Osteocyte (in vitro differentiated cells): Measurements from ENCODE around the gene MKNK1. TPM values are rescaled to one million over a fixed set of nuclear protein-coding genes. Genes with fewer than 3 reads are reported as not detected.

Experiments used
- DNase-seq: peaks from one replicate; pipeline ENCODE4 v3.0.0; 2021; ENCODE audit warnings: mixed read lengths; ENCODE audit not compliant: unreplicated experiment; ENCODE audit errors: extremely low spot score
- H3K27ac Mint-ChIP-seq: one replicate; pipeline ENCODE4 v1.8.0; 2021; ENCODE audit warnings: mild to moderate bottlenecking, mixed read lengths; ENCODE audit not compliant: unreplicated experiment
- H3K27me3 Mint-ChIP-seq: one replicate; pipeline ENCODE4 v1.8.0; 2021; ENCODE audit warnings: mixed read lengths; ENCODE audit not compliant: unreplicated experiment
- H3K36me3 Mint-ChIP-seq: one replicate; pipeline ENCODE4 v1.8.0; 2021; ENCODE audit warnings: mixed read lengths; ENCODE audit not compliant: unreplicated experiment
- H3K4me1 Mint-ChIP-seq: one replicate; pipeline ENCODE4 v1.8.0; 2021; ENCODE audit warnings: mixed read lengths; ENCODE audit not compliant: unreplicated experiment
- H3K4me3 Mint-ChIP-seq: one replicate; pipeline ENCODE4 v1.8.0; 2021; ENCODE audit warnings: mild to moderate bottlenecking, moderate library complexity, mixed read lengths; ENCODE audit not compliant: unreplicated experiment
- H3K9me3 Mint-ChIP-seq: one replicate; pipeline ENCODE4 v1.8.0; 2021; ENCODE audit warnings: mixed read lengths; ENCODE audit not compliant: unreplicated experiment
- total RNA-seq: library from RNA; stranded (reverse); gene quantifications from 2 replicates; pipeline ENCODE4 v1.2.1, GENCODE V29; 2021
- TF ChIP-seq, protein P1 (sequence below): fragments of 200-600 bp; sonication (generic); IDR thresholded peaks from 2 replicates; pipeline ENCODE4 v1.5.0; 2021; ENCODE audit warnings: antibody characterized with exemption, mild to moderate bottlenecking, moderate library complexity

MKNK1 gene
- total RNA-seq, 1 donor from 2014 or later = 32.5 TPM

- Mint-ChIP-seq H3K4me3 (no peak overlapping the region), H3K9me3 (peaks cover 5% of the 10 kb centered on the region), H3K36me3 (peaks cover 3% of the 10 kb centered on the region), H3K4me1 (peaks cover 2% of the 10 kb centered on the region), H3K27me3 (peaks cover 53% of the 10 kb centered on the region), H3K27ac (no peak overlapping the region)
- no peak for DNase-seq
- TF ChIP-seq, protein P1, sequence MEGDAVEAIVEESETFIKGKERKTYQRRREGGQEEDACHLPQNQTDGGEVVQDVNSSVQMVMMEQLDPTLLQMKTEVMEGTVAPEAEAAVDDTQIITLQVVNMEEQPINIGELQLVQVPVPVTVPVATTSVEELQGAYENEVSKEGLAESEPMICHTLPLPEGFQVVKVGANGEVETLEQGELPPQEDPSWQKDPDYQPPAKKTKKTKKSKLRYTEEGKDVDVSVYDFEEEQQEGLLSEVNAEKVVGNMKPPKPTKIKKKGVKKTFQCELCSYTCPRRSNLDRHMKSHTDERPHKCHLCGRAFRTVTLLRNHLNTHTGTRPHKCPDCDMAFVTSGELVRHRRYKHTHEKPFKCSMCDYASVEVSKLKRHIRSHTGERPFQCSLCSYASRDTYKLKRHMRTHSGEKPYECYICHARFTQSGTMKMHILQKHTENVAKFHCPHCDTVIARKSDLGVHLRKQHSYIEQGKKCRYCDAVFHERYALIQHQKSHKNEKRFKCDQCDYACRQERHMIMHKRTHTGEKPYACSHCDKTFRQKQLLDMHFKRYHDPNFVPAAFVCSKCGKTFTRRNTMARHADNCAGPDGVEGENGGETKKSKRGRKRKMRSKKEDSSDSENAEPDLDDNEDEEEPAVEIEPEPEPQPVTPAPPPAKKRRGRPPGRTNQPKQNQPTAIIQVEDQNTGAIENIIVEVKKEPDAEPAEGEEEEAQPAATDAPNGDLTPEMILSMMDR = no peak
These were observed 65.9 kb downstream of the MKNK1 start for GRCh38 chr1:46538147-46538546.

DNA sequence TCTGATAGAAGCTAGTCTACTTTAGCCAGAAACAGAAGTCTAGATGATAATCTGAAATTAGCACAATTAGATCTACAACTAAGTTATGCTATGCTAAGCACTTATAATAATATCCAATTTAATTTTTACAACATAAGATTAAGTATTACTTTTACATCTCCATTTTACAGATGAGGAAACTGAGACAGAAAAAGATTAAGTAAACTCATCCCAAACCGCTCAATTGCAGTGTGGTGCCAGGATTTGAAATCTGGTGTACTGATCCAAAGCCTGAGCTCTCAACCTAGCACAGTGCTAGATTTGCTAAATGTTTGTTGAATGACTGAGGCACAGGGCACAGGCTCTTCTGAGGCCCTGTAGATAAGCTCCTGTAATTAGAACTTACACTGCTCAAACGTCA is 66.4 kb downstream of the MKNK1 start:
- peaks cover 49% of the 10 kb centered on the region for H3K27me3 Mint-ChIP-seq
- H3K4me1 Mint-ChIP-seq = peaks cover 2% of the 10 kb centered on the region
- no peak for DNase-seq

DNA sequence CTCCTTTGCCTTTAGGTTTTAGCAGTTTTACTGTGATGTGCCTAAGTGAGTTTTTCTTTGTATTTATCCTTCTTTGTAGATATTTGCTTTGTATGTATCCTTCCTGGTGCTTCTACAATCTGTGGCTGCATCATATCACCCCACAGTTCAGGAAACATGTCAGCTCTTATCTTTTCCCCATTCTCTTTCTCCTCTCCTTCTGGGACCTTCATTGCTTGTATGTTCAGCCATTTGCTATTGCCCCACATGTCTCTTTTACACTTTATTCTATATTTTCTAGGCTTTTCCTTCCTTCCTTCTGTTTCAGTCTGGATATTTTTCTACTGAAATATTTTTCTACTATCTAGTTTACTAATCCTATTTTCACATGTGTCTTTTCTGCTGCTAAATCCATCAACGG is 67.5 kb downstream of the MKNK1 start:
- Mint-ChIP-seq H3K36me3 (peaks cover 3% of the 10 kb centered on the region), H3K27me3 (peaks cover 43% of the 10 kb centered on the region), H3K4me1 (peaks cover 2% of the 10 kb centered on the region), H3K4me3 (no peak overlapping the region), H3K27ac (no peak overlapping the region), H3K9me3 (peaks cover 5% of the 10 kb centered on the region)
- DNase-seq = no peak
- TF ChIP-seq, protein P1 = no peak

More for the DNA sequence above, 66.4 kb downstream of the MKNK1 start:
- H3K36me3 Mint-ChIP-seq = peaks cover 3% of the 10 kb centered on the region
- TF ChIP-seq, protein P1 = no peak
- H3K27ac Mint-ChIP-seq = no peak overlapping the region
- no peak overlapping the region for H3K4me3 Mint-ChIP-seq
- peaks cover 5% of the 10 kb centered on the region for H3K9me3 Mint-ChIP-seq

DNA sequence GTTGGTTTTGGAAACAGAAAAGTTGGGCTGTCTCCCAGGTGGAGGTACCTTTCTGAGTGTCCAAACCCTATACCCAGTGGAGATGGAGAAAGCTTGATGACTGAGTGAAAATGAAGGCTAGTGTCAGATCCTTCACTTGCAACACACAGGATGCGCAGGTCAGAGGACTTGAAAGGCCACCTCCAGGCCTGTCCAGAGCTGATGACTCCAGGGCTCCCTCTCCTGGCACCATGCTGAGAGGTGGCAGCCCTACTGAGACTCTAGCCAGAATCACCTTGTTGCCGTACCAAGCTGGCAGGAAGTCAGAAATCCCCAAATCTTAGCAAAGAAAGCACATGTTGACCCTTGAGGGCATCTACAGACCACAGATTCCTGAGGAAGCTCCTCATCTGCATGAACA is 69.0 kb downstream of the MKNK1 start:
- DNase-seq = no peak
- Mint-ChIP-seq H3K36me3 (peaks cover 3% of the 10 kb centered on the region), H3K4me1 (peaks cover 2% of the 10 kb centered on the region), H3K27me3 (peaks cover 49% of the 10 kb centered on the region), H3K27ac (no peak overlapping the region), H3K9me3 (peaks cover 5% of the 10 kb centered on the region), H3K4me3 (no peak overlapping the region)
- TF ChIP-seq, protein P1 = no peak

DNA sequence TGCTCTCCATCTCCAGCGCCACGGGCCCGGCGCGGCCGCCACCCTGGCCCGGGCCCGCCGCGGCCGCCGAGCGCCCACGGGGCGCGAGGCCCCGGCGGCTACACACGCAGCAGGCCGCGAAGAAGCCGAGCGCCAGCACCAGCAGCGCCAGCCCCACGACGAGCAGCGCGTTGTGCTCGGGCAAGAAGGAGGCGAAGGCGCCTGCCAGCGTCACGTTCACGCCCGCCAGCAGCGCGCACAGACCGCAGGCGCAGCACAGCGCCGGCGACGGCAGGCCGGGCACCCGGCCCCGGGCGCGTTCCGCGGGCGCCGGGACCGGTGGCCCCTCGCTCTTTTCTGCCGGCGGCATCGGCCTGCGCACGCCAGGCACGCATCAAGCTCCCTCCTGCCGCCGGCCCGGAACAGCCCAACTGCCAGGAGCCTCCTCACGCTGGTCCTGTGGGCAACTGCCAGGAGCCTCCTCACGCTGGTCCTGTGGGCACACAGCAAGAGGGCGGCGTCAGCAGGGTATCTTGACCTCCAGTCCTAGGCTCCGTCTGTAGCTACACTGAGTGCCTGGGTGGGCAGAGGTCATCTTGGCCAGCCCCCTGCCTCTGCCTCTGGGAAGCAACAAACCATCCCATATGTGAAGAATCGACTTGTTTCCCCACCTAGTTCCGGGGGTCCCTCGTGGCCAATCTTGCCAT is 70.7 kb downstream of the MKNK1 start:
- Mint-ChIP-seq H3K27me3 (peaks cover 61% of the 10 kb centered on the region), H3K4me3 (peak overlapping the region; percentile 57), H3K27ac (no peak overlapping the region), H3K36me3 (peaks cover 3% of the 10 kb centered on the region), H3K4me1 (peaks cover 2% of the 10 kb centered on the region), H3K9me3 (peaks cover 5% of the 10 kb centered on the region)
- DNase-seq = no peak
- TF ChIP-seq, protein P1 = no peak
